Stomach (tissue), 4 donors: Measurements from ENCODE around the gene CGB1.

Experiments
- CTCF ChIP-seq, 7 experiments: fragments of 450-650 bp in 4 of 7; fragments of 200-600 bp in 3 of 7; sonication (generic) in 3 of 7; IDR thresholded peaks; one replicate each; pipeline ENCODE4 v1.5.1; 2016 to 2019; ENCODE audit warnings: antibody characterized with exemption in 7 of 7, control low read depth in 2 of 7, mild to moderate bottlenecking in 1 of 7
- EP300 ChIP-seq: sonication (generic); formaldehyde crosslinking; IDR thresholded peaks from one replicate; pipeline ENCODE4 v1.6.1; 2017; ENCODE audit warnings: antibody characterized with exemption
- POLR2A ChIP-seq, 4 donors: fragments of 450-650 bp; IDR thresholded peaks; one replicate each; pipeline ENCODE4 v1.6.1; 2016; ENCODE audit warnings: antibody characterized with exemption in 4 of 4, control low read depth in 2 of 4, mild to moderate bottlenecking in 1 of 4, moderate library complexity in 1 of 4
- POLR2AphosphoS5 ChIP-seq, 3 donors: sonication (generic); formaldehyde crosslinking; IDR thresholded peaks; one replicate each; pipeline ENCODE4 v1.6.1; 2016; ENCODE audit warnings: antibody characterized with exemption in 3 of 3

DNA sequence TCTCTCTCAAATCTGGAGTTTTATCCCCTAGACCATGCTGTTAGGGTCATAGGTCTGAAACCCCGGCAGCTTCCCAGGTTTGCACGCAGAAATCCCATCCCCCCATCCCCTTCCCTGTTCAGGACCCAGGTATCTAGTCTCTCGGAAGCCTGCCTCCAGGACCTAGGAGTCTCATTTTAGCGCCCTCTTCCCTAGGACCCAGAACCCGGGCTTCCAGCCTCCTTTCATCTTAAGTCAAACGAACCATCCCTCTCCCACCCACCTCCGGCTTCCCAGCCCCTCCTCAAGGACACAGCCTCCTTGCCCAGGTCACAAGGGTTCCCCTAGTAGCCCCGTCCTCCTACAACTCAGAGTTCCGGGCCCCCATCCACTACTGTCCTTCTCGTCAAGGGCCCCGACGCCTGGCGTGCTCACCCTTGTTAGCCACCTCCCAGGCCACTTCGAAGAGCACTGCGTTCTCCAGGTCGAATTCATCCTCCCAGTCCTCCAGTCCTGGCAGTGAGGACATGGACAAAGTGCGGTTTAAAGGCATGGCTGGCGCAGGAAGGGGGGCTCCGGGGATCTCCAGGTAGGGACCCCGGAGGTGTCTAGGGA lies 44.0 kb downstream of the CGB1 start:
- TF ChIP-seq CTCF (IDR thresholded peaks at IDR 0.05) (no peak), POLR2A (IDR thresholded peaks at IDR 0.05) (no peak), POLR2AphosphoS5 (IDR thresholded peaks at IDR 0.05) (no peak), EP300 (no peak)
